HG02642 (cell line): ENCODE data around the gene PLXNA3.

ENCODE experiments used
- ATAC-seq: cut with Tn5 transposase; IDR thresholded peaks from one replicate; pipeline ENCODE4 v1.9.1; 2021; ENCODE audit warnings: mild to moderate bottlenecking; ENCODE audit not compliant: unreplicated experiment, poor library complexity

Gene PLXNA3

DNA sequence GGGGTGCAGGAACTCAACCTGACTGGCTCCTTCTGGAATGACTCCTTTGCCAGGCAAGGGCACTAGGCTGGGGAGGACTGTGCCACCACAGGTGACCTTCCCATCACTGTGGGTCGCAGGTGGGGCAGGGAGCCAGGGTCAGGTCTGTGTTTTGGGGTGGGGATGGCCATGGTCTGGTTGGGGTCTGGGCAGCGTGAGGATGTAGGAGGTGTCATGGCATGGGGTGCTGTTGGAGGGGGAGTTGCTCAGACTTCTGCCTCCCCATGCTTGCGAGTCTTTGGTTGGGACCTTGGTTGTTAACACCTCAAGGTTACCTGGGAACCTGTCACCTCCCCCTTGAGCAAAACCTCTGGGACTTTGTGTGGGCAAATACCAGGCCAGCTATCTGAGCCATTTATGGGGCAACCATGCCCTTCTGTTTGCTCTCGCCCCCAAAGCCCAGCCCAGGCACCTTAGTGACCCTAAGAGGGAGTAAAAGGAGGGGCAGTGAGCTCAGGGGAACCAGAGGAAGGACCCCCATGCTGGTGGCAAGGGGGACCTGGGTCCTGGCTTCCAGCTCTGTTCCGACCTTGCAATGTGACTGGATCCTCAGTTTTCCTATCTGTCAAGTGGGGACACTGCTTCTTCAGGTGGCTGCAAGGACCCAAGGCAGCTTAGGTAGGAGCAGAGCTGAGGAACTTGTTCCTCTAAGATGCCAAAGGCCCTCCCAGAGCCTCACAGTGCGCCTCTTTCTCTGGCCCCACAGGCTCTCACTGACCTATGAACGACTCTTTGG lies 23.5 kb upstream of the PLXNA3 start:
- ATAC-seq = no peak

DNA sequence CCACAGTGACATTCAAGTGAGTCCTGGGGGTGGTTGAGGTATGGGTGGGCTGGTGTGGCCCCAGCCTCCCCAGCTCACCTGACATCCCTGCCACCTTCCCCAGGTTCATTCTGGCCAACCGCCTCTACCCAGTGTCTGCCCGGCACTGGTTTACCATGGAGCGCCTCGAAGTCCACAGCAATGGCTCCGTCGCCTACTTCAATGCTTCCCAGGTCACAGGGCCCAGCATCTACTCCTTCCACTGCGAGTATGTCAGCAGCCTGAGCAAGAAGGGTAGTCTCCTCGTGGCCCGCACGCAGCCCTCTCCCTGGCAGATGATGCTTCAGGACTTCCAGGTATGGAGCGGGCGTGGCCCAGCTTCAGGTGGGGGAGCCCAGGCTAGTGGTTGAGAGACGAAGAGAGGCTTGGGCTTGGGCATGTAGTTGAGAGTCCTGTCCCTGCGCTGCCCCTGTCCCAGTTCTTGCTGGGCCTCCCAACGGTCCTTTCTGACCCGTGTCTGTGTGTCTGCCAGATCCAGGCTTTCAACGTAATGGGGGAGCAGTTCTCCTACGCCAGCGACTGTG lies 22.8 kb upstream of the PLXNA3 start:
- ATAC-seq = no peak

DNA sequence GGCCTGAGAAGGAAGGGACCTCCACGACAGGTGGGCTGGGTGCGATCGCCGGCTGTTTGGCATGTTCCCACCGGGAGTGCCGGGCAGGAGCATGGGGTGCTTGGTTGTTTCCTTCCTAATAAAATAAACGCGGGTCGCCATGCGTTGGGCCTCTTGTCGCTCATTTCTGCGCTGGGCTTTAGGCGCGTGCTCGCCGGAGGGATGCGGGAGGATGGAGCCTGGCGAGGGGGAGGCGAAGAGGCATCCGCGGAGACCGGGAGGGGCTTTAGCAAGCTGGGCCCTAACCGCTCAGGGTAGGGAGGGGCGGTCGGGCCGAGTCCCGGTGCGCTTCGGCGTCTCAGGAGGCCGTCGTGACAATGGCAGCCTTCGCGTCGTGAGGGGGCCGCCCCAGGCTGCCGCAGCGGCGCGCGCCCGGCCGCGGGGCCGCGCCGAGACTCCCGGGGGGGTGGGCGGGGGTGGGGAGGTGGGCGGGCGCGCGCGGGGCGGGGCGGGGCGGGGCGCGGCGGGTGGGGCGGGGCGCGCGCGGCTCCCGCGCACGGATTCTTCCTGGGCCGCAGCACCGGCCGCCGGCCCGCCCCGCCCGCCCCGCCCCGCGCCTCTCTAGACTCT lies 21.6 kb upstream of the PLXNA3 start:
- ATAC-seq = peak; percentile 37

DNA sequence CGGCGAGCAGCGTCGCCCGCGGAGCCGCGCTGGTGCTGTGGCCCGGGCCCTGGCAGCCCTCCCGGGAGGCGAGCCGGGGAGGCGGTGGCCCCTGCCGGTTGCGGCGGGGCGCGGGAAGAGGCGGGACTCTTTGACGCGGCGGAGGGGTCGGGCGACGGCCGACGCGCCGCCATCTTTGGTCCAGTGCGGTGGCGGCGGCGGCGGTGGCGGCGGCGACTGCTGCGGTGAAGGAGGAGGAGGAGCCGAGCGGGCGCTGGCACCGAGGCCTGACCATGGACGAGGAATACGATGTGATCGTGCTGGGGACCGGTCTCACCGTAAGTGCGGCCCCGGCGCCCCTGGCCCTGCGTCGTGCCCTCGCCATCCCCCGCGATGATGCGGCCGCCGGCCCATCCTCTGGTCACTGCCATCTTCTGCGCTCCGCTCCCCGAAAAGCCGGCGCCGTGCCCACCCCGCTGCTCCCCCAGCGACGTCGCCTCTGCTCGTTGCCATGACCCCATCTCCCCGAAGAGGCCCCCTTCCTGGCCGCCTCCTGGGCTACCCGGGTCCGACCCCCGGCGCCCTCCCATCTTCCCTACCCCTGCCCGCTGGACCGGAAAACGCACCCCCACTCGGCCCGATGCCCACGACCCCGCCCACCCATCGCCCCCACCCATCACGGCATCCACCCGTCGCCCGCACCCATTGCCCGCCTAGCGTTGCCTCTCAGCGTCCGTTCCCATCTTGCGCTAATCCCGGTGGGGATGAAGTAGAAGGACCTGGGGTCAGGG lies 20.9 kb upstream of the PLXNA3 start, which contains the start of gene GDI1:
Gene GDI1, plus strand, starts transcription at position 172 of the 770 bp plus-strand sequence. Its CDS starts 101 bp downstream, at position 273.
- peak; percentile 56 for ATAC-seq

DNA sequence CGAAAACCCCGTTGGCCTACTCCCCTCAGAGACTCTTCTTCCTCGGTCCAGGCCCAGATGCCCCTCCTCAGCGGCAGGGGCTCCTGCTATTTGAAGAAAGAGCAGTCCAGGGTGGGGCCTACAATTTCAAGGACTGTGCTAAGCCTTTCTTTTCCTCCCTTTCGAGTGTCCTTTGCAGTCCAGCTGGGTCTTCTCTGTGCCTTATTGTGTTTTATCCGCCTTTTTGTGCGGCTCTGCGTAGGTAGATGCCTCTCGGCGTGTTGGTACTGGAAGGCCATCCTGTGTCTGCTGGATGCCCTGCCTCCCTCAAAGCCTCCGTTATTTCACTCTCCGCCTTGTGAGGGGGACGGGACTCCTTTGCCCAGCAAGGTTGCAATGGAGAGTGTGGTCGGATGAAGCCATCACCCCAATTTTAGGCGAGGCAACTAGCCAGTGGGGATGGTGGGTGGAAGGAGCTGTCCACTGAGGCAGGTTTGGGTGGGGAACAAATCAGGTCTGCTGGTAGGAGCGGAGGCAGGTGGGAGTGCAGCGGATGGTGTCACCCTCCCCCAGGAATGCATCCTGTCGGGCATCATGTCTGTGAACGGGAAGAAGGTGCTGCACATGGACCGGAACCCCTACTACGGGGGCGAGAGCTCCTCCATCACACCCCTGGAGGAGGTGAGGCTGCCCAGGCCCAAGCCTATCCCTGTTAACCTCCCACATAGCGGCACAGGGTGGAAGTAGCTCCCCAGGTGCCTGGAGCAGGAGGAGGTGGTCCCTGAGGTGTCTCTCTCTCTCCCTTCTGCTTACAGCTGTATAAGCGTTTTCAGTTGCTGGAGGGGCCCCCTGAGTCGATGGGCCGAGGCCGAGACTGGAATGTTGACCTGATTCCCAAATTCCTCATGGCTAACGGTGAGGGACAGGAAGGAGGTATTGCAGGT lies 19.8 kb upstream of the PLXNA3 start:
- no peak for ATAC-seq

DNA sequence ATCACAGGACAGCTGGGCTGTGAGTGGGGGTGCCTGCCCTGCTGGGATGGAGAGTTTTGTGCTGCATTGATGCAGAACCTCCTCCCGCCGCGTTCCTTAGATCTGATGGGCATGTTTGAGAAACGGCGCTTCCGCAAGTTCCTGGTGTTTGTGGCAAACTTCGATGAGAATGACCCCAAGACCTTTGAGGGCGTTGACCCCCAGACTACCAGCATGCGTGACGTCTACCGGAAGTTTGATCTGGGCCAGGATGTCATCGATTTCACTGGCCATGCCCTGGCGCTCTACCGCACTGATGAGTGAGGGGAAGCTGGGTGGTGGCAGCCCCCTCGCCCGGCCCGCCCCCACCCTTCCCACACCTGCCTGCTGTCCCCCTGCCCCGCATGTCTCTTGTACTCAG lies 18.2 kb upstream of the PLXNA3 start:
- ATAC-seq = no peak

DNA sequence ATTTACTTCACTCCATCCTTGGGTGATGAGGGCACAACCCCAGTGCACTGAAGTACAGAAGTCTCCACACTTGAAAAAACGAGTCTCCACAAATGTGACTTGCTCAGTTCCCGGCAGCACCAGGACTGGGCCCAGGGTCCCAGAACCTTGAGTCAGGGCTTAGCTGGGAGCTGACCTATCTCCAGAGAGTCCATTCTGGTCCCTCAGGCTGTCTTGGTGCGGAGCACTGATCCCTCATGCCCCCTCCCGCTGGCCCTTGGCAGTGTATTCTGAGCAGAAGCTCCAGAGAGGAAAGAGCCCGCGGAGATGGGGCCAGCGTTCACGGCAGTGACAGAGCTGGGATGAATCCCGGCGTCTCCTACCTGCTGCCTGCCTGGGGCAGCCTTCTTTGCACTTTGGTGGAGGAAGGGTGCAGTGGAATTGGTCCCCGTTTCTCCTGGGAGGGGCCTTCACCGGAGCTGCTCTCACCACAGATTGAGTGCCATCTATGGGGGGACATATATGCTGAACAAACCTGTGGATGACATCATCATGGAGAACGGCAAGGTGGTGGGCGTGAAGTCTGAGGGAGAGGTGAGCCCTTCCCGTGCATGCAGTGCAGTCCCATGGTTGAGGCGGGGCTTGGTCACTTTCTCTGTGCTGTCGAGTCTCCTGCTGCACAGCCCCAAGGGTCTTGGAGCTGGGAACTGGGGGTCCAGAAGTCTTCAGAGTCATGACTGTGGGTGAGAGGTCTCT lies 17.3 kb upstream of the PLXNA3 start:
- ATAC-seq = no peak

DNA sequence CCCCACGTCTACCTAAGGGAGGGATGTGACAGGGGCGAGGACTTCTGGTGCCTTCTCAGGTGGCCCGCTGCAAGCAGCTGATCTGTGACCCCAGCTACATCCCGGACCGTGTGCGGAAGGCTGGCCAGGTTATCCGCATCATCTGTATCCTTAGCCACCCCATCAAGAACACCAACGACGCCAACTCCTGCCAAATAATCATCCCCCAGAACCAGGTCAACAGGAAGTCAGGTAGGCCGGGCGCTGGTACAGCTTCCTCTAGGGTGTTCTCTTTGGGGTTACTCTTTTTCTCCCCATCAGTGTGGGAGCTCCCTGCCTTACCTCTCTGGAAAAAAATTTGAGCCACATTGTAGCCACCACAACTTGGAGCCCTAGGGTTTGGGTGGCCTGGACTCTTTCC lies 16.5 kb upstream of the PLXNA3 start:
- no peak for ATAC-seq

DNA sequence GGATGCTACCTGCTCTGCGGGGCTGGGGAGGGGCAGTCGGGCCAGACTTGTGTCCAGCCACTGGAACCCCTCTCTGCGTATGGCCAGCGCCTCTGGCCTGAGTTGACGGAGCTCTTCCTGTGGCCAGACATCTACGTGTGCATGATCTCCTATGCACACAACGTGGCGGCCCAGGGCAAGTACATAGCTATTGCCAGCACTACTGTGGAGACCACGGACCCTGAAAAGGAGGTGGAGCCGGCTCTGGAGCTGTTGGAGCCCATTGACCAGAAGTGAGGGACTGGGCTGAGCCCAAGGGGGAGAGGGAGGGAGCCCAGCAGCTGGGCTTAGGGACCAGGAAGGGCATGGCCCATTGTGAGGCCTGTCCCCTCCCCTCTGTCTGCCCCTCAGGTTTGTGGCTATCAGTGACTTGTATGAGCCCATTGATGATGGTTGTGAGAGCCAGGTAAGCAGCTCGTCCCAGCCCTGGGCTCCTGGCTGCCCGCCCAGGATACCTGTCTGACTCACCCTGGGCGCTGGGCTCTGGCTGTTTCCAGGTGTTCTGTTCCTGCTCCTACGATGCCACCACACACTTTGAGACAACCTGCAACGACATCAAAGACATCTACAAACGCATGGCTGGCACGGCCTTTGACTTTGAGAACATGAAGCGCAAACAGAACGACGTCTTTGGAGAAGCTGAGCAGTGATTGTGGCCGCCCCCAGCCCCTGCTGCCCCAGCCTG lies 15.9 kb upstream of the PLXNA3 start:
- no peak for ATAC-seq

DNA sequence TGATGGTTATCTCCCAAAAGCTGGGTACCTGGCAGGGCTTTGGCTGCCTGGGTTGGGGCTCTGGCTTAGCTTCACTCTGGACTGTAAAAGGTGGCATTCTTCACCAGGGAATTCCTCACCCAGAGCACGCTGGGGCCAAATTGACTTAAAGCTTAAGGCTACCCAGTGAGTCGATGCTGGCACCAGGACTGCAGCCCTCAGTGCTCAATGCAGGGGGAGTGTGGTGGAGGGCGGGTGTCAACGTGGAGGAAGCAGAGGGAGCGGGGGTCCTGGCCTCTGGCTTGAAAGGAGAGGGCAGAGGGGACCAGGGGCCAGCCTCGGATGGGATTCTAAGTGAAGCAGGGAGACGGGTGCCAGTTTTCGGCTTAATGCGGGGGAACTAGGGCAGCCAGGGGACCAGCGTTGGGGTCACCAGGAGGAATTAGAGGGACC lies 14.6 kb upstream of the PLXNA3 start:
- no peak for ATAC-seq

DNA sequence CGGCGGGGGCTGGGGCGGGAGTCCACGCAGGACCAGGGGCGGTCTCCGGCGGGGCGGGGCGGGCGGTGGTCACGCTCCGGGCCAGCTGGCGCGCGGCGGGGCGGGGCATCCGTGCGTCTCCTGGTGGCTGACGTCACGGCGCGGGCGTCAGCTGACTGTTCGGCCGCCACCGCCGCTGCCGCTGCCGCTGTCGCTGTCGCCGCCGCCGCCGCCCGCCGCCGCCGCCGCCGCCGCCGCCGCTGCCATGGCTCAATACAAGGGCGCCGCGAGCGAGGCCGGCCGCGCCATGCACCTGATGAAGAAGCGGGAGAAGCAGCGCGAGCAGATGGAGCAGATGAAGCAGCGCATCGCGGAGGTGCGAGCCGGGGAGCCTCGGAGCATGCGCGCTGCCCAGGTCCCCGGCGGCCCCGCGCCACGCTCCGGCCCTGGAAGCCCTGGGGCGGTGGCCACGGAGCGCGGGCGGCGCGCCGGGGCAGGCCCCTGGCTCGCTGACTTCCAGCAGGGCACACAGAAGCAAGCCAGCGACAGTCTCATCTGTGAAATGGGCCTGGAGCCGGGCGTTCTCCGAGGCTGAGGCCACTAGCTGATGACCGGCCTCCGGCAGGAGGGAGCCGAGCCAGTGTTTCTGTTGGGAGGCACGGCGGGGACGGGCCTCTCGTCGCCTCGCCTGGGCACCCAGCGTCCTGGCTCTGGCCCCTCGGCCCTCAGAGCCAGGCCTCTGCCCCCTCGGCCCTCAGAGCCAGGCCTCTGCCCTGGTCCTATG lies 13.9 kb upstream of the PLXNA3 start, which contains the start of gene FAM50A:
Gene FAM50A, plus strand, starts transcription at position 150 of the 763 bp plus-strand sequence. Its CDS starts 95 bp downstream, at position 245.
- peak; percentile 65 for ATAC-seq

DNA sequence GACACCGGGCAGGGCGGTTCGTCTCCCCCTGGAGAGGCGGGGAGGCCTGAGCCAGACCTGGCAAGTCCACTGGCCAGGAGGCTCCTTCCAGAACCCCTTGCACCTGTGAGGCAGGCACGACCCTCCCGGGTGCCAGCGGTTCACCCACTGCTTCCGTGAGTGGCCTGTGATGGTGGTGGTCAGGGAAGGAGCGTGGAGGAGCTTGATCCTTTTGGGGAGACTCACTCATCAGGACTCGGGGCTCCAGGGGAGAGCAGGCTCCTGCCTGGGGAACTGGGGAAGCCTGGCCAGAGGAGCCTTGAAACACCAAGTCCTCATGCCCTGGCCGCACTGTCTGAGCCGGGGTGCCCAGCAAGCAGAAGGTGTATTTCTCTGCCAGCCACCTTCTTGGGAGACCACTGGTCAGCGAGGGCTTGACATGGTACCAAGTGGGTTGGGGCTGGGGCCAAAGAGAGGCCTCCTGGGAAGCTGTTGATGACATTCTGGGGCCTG lies 13.3 kb upstream of the PLXNA3 start:
- no peak for ATAC-seq

DNA sequence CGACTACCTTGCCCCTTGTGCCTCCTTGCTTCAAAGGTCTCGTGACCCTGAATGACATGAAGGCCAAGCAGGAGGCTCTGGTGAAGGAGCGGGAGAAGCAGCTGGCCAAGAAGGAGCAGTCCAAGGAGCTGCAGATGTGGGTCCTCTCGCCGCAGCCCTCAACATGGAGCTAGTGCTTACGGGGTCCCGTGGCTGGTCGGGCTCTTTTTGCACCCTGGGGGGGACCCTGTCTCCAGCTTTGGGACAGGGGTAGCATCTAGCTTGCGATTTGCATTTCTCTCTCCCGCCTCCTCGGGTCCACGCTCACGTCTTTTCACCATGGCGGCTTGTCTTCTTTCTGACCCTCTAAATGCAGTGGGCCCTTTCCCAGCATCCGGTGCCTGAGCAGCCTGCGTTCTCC lies 12.3 kb upstream of the PLXNA3 start:
- no peak for ATAC-seq

DNA sequence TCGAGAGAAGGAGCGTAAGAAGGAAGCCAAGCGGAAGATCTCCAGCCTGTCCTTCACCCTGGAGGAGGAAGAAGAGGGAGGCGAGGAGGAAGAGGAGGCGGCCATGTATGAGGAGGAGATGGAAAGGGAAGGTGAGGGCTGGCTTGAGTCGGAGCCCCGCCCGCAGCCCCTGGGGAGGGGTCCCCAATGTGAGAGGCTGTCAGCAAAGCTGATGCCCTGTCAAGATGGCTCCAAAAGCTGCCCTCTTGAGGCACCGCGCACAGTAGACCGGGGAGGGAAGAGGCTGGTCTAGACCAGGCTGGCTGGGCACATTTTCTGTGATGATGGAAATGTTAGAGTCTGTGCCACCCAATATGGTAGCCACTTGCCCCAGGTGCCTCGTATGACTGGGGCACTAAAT lies 11.7 kb upstream of the PLXNA3 start:
- ATAC-seq = no peak

DNA sequence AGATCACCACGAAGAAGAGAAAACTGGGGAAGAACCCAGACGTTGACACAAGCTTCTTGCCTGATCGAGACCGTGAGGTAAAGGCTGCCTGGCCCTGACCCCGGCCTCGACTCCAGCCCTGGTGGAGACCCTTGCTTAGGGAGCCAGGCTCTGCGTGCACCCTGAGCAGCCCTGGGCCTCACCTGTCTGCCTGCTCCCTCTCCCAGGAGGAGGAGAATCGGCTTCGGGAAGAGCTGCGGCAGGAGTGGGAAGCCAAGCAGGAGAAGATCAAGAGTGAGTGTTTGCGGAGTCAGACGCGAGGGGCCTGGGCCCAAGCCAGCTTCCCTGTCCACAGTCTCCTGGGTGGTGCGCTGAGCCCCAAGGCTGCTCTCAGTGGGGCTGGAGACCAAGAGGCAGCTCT lies 9.6 kb upstream of the PLXNA3 start:
- ATAC-seq = no peak

DNA sequence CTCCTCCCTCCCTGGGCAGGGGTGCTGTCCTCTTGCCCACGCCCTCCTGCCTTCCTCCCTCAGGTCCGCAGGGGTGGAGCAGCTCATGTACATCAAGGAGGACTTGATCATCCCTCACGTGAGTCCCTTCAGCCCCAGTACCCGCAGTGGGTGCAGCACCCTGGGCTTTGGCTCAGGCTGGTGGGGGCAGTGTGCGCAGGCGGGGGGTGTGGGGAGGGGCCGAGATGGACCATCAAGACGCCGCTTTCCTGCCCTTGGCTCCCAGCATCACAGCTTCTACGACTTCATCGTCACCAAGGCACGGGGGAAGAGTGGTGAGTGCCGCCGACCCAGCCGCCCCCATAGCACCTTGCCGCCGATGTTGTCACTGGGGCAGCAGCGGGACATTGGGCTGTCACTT lies 8.5 kb upstream of the PLXNA3 start:
- ATAC-seq = no peak

DNA sequence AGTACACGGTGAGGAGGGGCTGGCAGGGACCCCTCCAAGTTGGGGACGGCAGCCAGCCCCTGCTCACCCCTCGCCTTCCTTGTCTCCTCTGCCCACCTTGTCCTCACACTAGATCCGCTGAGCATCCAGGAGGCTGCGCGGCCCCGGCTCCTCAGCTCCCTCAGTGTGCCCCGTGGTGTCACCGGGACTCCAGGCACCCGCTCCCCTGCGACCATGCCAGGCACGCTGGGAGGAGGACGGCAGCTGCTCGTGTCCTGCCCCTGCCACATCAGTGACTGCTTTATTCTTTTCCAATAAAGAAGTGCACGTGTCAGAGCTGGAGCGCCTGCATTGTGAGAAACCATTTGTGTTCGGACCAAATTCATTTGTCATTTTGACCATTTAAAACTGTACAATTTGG lies 7.8 kb upstream of the PLXNA3 start:
- ATAC-seq = no peak

DNA sequence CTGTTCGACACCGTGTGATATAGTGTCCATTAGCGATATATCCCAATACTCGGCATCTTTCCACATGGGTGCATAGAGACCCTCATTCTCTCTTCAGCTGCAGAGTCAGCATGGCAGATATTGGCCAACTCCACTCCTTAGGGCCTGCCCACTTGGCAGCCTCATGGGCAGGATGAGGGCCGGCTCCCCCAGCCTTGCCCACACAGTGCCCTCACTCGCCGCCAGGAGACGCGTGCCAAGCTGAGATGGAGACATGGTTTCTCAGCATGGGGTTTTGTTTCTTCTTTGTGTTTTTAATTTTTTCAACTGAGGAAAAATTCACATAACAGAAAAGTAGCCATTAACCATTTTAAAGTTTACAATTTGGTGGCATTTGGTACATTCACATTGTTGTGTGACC lies 5.3 kb upstream of the PLXNA3 start:
- no peak for ATAC-seq
